T-helper 9 cell (primary cell): ENCODE data around the gene IFIT2.
"Not testable (repeated sequence)": the region's sequence is repeated elsewhere in the genome, so short reads cannot be mapped to it uniquely, and the experiment has no call there.

Experiments
- DNase-seq: peaks from one replicate; pipeline ENCODE4 v3.0.0-alpha.2; 2020

IFIT2 gene

GRCh38 chr10:89308736-89309135, 6.9 kb downstream of the IFIT2 start:
- no peak for DNase-seq

- DNase-seq: no peak
These were observed 7.6 kb downstream of the IFIT2 start for GRCh38 chr10:89309156-89310055.

GRCh38 chr10:89310056-89310893, 8.4 kb downstream of the IFIT2 start:
- DNase-seq: no peak

GRCh38 chr10:89312973-89313372, 11.1 kb downstream of the IFIT2 start:
- no peak for DNase-seq

GRCh38 chr10:89314676-89315075, 12.8 kb downstream of the IFIT2 start:
- no peak for DNase-seq

- DNase-seq: not testable (repeated sequence)
These were observed 16.2 kb downstream of the IFIT2 start for GRCh38 chr10:89318047-89318446.

- not testable (repeated sequence) for DNase-seq
These were observed 23.2 kb downstream of the IFIT2 start for GRCh38 chr10:89325081-89325480.

- DNase-seq: not testable (repeated sequence)
These were observed 24.0 kb downstream of the IFIT2 start for GRCh38 chr10:89325856-89326255.

GRCh38 chr10:89327803-89328441, 26.1 kb downstream of the IFIT2 start, which contains the start of gene IFIT3:
Gene IFIT3 (plus strand): TSS chr10:89327997. CDS start chr10:89328074, 77 bp downstream.
- DNase-seq: no peak

- no peak for DNase-seq
These were observed 27.3 kb downstream of the IFIT2 start for GRCh38 chr10:89329151-89329550.

GRCh38 chr10:89330014-89330413, 28.2 kb downstream of the IFIT2 start:
- DNase-seq: not testable (repeated sequence)

- no peak for DNase-seq
These were observed 28.8 kb downstream of the IFIT2 start for GRCh38 chr10:89330537-89331212.

- DNase-seq: not testable (repeated sequence)
These were observed 29.8 kb downstream of the IFIT2 start for GRCh38 chr10:89331487-89332122.

- DNase-seq: no peak
These were observed 30.3 kb downstream of the IFIT2 start for GRCh38 chr10:89332123-89332633.

GRCh38 chr10:89335226-89335625, 33.4 kb downstream of the IFIT2 start:
- DNase-seq: no peak

GRCh38 chr10:89336241-89336640, 34.4 kb downstream of the IFIT2 start:
- DNase-seq: no peak

GRCh38 chr10:89337484-89337883, 35.6 kb downstream of the IFIT2 start:
- DNase-seq: no peak

- no peak for DNase-seq
These were observed 36.9 kb downstream of the IFIT2 start for GRCh38 chr10:89338713-89339112.

GRCh38 chr10:89339875-89340274, 38.0 kb downstream of the IFIT2 start:
- DNase-seq: no peak

- DNase-seq: no peak
These were observed 39.8 kb downstream of the IFIT2 start for GRCh38 chr10:89341649-89342048.

GRCh38 chr10:89342206-89342958, 40.5 kb downstream of the IFIT2 start:
- no peak for DNase-seq
